ENCODE data around the gene SMC5. TPM values are rescaled to one million over a fixed set of nuclear protein-coding genes. Genes with fewer than 3 reads are reported as not detected.

The SMC5 gene
- total RNA-seq, 2 donors from 2014 or later = 30.0 to 42.5 TPM

- TF ChIP-seq CTCF (conservative IDR thresholded peaks at IDR 0.05) = no peak
- no peak overlapping the region for H3K4me3 ChIP-seq (ENCODE audit: low read length)
- H3K9me3 ChIP-seq (ENCODE audit: control insufficient read depth, low read length) = no peaks in the 10 kb centered on the region
- H3K9ac ChIP-seq (ENCODE audit: extremely low read depth, low read length, poor library complexity, severe bottlenecking) = no peak overlapping the region
- H3K4me3 Mint-ChIP-seq = no peak overlapping the region
- no peak for DNase-seq
- H3K36me3 Mint-ChIP-seq (ENCODE audit: low read depth) = no peaks in the 10 kb centered on the region
- no peaks in the 10 kb centered on the region for H3K36me3 ChIP-seq (ENCODE audit: control insufficient read depth, insufficient read depth, low read length)
- peaks cover 4% of the 10 kb centered on the region for H3K27me3 Mint-ChIP-seq (ENCODE audit: insufficient read depth)
- H3K4me1 ChIP-seq (ENCODE audit: control insufficient read depth, insufficient read depth, low read length) = no peaks in the 10 kb centered on the region
- no peaks in the 10 kb centered on the region for H3K27me3 ChIP-seq (ENCODE audit: control insufficient read depth, insufficient read depth, low read length, poor library complexity, severe bottlenecking)
- no peak overlapping the region for H3K27ac Mint-ChIP-seq
- no peak overlapping the region for H3K27ac ChIP-seq (ENCODE audit: low read depth, low read length)
- H3K4me1 Mint-ChIP-seq = no peaks in the 10 kb centered on the region
- no peaks in the 10 kb centered on the region for H3K9me3 Mint-ChIP-seq
- WGBS, 2 experiments (ENCODE audit: insufficient coverage in 1 of 2, insufficient read length in 1 of 2) = 89 to 91% methylated on average over 4 to 5 of the region's 6 CpGs
These were observed 136.9 kb downstream of the SMC5 start for GRCh38 chr9:70395652-70396051.

GRCh38 chr9:70398145-70398556 is 139.4 kb downstream of the SMC5 start:
- peaks cover 7% of the 10 kb centered on the region for H3K27me3 Mint-ChIP-seq (ENCODE audit: insufficient read depth)
- Histone ChIP-seq H3K4me1 (ENCODE audit: control insufficient read depth, insufficient read depth, low read length) (no peaks in the 10 kb centered on the region), H3K9ac (ENCODE audit: extremely low read depth, low read length, poor library complexity, severe bottlenecking) (no peak overlapping the region), H3K27ac (ENCODE audit: low read depth, low read length) (no peak overlapping the region), H3K27me3 (ENCODE audit: control insufficient read depth, insufficient read depth, low read length, poor library complexity, severe bottlenecking) (no peaks in the 10 kb centered on the region), H3K9me3 (ENCODE audit: control insufficient read depth, low read length) (no peaks in the 10 kb centered on the region), H3K36me3 (ENCODE audit: control insufficient read depth, insufficient read depth, low read length) (no peaks in the 10 kb centered on the region), H3K4me3 (ENCODE audit: low read length) (no peak overlapping the region)
- WGBS, 2 experiments (ENCODE audit: insufficient coverage in 1 of 2, insufficient read length in 1 of 2) = 80 to 95% methylated on average over 1 to 4 of the region's 4 CpGs
- no peak overlapping the region for H3K27ac Mint-ChIP-seq
- TF ChIP-seq CTCF (conservative IDR thresholded peaks at IDR 0.05) = no peak
- H3K36me3 Mint-ChIP-seq (ENCODE audit: low read depth) = no peaks in the 10 kb centered on the region
- no peak for DNase-seq
- H3K4me1 Mint-ChIP-seq = no peaks in the 10 kb centered on the region
- H3K9me3 Mint-ChIP-seq = no peaks in the 10 kb centered on the region
- no peak overlapping the region for H3K4me3 Mint-ChIP-seq

GRCh38 chr9:70399141-70399540 is 140.4 kb downstream of the SMC5 start:
- TF ChIP-seq CTCF (conservative IDR thresholded peaks at IDR 0.05) = no peak
- no peak for DNase-seq
- H3K4me1 ChIP-seq (ENCODE audit: control insufficient read depth, insufficient read depth, low read length) = no peaks in the 10 kb centered on the region
- no peak overlapping the region for H3K9ac ChIP-seq (ENCODE audit: extremely low read depth, low read length, poor library complexity, severe bottlenecking)
- H3K27ac ChIP-seq (ENCODE audit: low read depth, low read length) = no peak overlapping the region
- H3K4me3 Mint-ChIP-seq = no peak overlapping the region
- H3K4me3 ChIP-seq (ENCODE audit: low read length) = no peak overlapping the region
- H3K27me3 ChIP-seq (ENCODE audit: control insufficient read depth, insufficient read depth, low read length, poor library complexity, severe bottlenecking) = no peaks in the 10 kb centered on the region
- no peaks in the 10 kb centered on the region for H3K9me3 ChIP-seq (ENCODE audit: control insufficient read depth, low read length)
- H3K36me3 ChIP-seq (ENCODE audit: control insufficient read depth, insufficient read depth, low read length) = no peaks in the 10 kb centered on the region
- H3K27me3 Mint-ChIP-seq (ENCODE audit: insufficient read depth) = peaks cover 7% of the 10 kb centered on the region
- H3K27ac Mint-ChIP-seq = no peak overlapping the region
- no peaks in the 10 kb centered on the region for H3K9me3 Mint-ChIP-seq
- no peaks in the 10 kb centered on the region for H3K36me3 Mint-ChIP-seq (ENCODE audit: low read depth)
- no peaks in the 10 kb centered on the region for H3K4me1 Mint-ChIP-seq

Data from endodermal cell (in vitro differentiated cells).